PC-3 (cell line): ENCODE results near the gene ARMC12. TPM values are rescaled to one million over a fixed set of nuclear protein-coding genes. Genes with fewer than 3 reads are reported as not detected.

Experiments
- ATAC-seq: fragments of 200-7000 bp; cut with Tn5 transposase; 2 replicates; pipeline ENCODE4 v1.9.1; 2020; ENCODE audit warnings: mild to moderate bottlenecking, moderate library complexity
- BruUV-seq: library from RNA; stranded (reverse); fragments of 400-500 nt; replicated peaks from 2 replicates; lab custom pipeline; 2021; lab: Mats Ljungman, UMichigan
- CTCF ChIA-PET: fragments of 300-600 bp; sonication (Branson Sonifier 250); formaldehyde crosslinking; loops from one replicate; lab custom pipeline; 2022; ENCODE audit warnings: antibody characterized with exemption; lab: Charles Lee
- POLR2A ChIA-PET: fragments of 300-600 bp; sonication (Branson Sonifier 250); formaldehyde crosslinking; loops from one replicate; lab custom pipeline; 2022; ENCODE audit warnings: antibody characterized with exemption; ENCODE audit not compliant: unreplicated experiment; lab: Charles Lee
- DNase-seq: peaks from one replicate; pipeline ENCODE4 v3.0.0-alpha.2; 2015
- H2AFZ ChIP-seq: fragments of 300-600 bp; sonication (generic); 2 replicates; pipeline ENCODE4 v1.6.0; 2016; ENCODE audit warnings: antibody characterized with exemption, low read length
- H3F3A ChIP-seq: fragments of 300-600 bp; sonication (generic); one replicate; pipeline ENCODE4 v1.6.0; 2017; ENCODE audit warnings: antibody characterized with exemption, low read length, control low read depth, mild to moderate bottlenecking; ENCODE audit not compliant: unreplicated experiment
- H3K27ac ChIP-seq: fragments of 300-600 bp; sonication (generic); 2 replicates; pipeline ENCODE4 v1.5.1; 2016; ENCODE audit warnings: mild to moderate bottlenecking, low read length
- H3K27me3 ChIP-seq: fragments of 300-600 bp; sonication (generic); 2 replicates; pipeline ENCODE4 v1.6.1; 2016; ENCODE audit warnings: low read length, mixed read lengths
- H3K36me3 ChIP-seq: fragments of 300-600 bp; sonication (generic); 2 replicates; pipeline ENCODE4 v1.6.1; 2016; ENCODE audit warnings: low read depth, mixed run types, low read length, mixed read lengths
- H3K4me1 ChIP-seq: fragments of 300-600 bp; sonication (generic); 2 replicates; pipeline ENCODE4 v1.5.1; 2016; ENCODE audit warnings: low read length; ENCODE audit not compliant: insufficient read depth
- H3K4me2 ChIP-seq: fragments of 300-600 bp; sonication (generic); 2 replicates; pipeline ENCODE4 v1.6.0; 2016; ENCODE audit warnings: low read length
- H3K4me3 ChIP-seq: fragments of 300-600 bp; sonication (generic); 2 replicates; pipeline ENCODE4 v1.5.1; 2016; ENCODE audit warnings: mild to moderate bottlenecking, low read length, mixed read lengths
- H3K79me2 ChIP-seq: fragments of 300-600 bp; sonication (generic); 2 replicates; pipeline ENCODE4 v1.6.1; 2017; ENCODE audit warnings: low read length, mixed read lengths
- H3K9ac ChIP-seq: fragments of 300-600 bp; sonication (generic); 2 replicates; pipeline ENCODE4 v1.6.0; 2016; ENCODE audit warnings: mild to moderate bottlenecking, low read length
- H3K9me2 ChIP-seq: fragments of 300-600 bp; sonication (generic); replicated peaks from 2 replicates; pipeline ENCODE4 v1.6.1; 2016; ENCODE audit warnings: mixed run types, low read length, mixed read lengths
- H3K9me3 ChIP-seq: fragments of 300-600 bp; sonication (generic); 2 replicates; pipeline ENCODE4 v1.6.1; 2016; ENCODE audit warnings: low read length, mixed read lengths
- H4K20me1 ChIP-seq: fragments of 300-600 bp; sonication (generic); 2 replicates; pipeline ENCODE4 v1.6.1; 2016; ENCODE audit warnings: low read length, mixed read lengths
- EZH2 ChIP-seq: fragments of 300-600 bp; sonication (generic); IDR thresholded peaks from one replicate; pipeline ENCODE4 v1.6.1; 2017; ENCODE audit warnings: antibody characterized with exemption, mild to moderate bottlenecking, low read length; ENCODE audit not compliant: unreplicated experiment
- EZH2phosphoT487 ChIP-seq: fragments of 300-600 bp; sonication (generic); IDR thresholded peaks from 2 replicates; pipeline ENCODE4 v1.6.1; 2018; ENCODE audit warnings: mild to moderate bottlenecking, antibody characterized with exemption, low read length, borderline replicate concordance
- intact Hi-C: fragments of 100-400 bp; cut with micrococcal nuclease; formaldehyde crosslinking; loops from 2 replicates; pipeline ENCODE4 v1.9.0; 2023
- total RNA-seq: library from RNA; depleted of rRNA; stranded (reverse); fragments of >200 nt; gene quantifications from 2 replicates; pipeline ENCODE4 v1.2.3, GENCODE V29; 2014
- TF ChIP-seq, protein P1 (sequence below): fragments of 300-600 bp; sonication (generic); conservative IDR thresholded peaks from 2 replicates; pipeline ENCODE4 v1.5.1; 2017; ENCODE audit warnings: antibody characterized with exemption, low read depth, mild to moderate bottlenecking, low read length

The ARMC12 gene
- total RNA-seq, 1 experiment from 2014 or later: not detected

DNA sequence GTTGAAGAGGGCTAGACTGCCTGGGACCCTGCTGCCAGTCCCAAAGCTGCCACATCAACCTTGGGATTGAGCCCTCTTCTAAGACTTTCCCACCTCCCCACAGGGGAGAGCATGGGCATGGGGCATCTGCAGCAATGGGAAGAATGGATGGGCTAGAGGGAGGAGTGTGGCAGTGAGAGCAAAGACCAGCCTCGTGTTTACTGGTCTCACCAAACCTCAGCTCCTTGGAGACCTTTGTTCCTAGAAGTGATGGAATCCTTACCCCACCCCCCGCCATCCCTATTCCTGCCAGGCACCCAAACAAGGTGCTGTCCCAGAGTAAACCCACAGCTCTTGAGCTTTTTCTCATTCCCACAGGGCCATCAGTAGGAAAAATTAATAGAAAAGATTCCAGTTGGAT is 20.0 kb upstream of the ARMC12 start:
- no peaks in the 10 kb centered on the region for H3F3A ChIP-seq
- intact Hi-C loops: no loop called here
- H3K27me3 ChIP-seq: no peaks in the 10 kb centered on the region
- no peaks in the 10 kb centered on the region for H4K20me1 ChIP-seq
- CTCF ChIA-PET: no interaction called here
- no peaks in the 10 kb centered on the region for H3K9me2 ChIP-seq
- ATAC-seq: no peak
- BruUV-seq: no TSS peak
- H3K36me3 ChIP-seq: no peaks in the 10 kb centered on the region
- no peak for DNase-seq
- no peak overlapping the region for H3K27ac ChIP-seq
- no peak overlapping the region for H3K4me3 ChIP-seq
- no peak overlapping the region for H3K9ac ChIP-seq
- no peak overlapping the region for H2AFZ ChIP-seq
- POLR2A ChIA-PET: no interaction called here
- no peaks in the 10 kb centered on the region for H3K9me3 ChIP-seq
- no peaks in the 10 kb centered on the region for H3K4me1 ChIP-seq
- TF ChIP-seq EZH2 (no peak), EZH2phosphoT487 (no peak)
- TF ChIP-seq, protein P1, sequence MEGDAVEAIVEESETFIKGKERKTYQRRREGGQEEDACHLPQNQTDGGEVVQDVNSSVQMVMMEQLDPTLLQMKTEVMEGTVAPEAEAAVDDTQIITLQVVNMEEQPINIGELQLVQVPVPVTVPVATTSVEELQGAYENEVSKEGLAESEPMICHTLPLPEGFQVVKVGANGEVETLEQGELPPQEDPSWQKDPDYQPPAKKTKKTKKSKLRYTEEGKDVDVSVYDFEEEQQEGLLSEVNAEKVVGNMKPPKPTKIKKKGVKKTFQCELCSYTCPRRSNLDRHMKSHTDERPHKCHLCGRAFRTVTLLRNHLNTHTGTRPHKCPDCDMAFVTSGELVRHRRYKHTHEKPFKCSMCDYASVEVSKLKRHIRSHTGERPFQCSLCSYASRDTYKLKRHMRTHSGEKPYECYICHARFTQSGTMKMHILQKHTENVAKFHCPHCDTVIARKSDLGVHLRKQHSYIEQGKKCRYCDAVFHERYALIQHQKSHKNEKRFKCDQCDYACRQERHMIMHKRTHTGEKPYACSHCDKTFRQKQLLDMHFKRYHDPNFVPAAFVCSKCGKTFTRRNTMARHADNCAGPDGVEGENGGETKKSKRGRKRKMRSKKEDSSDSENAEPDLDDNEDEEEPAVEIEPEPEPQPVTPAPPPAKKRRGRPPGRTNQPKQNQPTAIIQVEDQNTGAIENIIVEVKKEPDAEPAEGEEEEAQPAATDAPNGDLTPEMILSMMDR: no peak
- H3K79me2 ChIP-seq: no peaks in the 10 kb centered on the region
- H3K4me2 ChIP-seq: no peak overlapping the region

DNA sequence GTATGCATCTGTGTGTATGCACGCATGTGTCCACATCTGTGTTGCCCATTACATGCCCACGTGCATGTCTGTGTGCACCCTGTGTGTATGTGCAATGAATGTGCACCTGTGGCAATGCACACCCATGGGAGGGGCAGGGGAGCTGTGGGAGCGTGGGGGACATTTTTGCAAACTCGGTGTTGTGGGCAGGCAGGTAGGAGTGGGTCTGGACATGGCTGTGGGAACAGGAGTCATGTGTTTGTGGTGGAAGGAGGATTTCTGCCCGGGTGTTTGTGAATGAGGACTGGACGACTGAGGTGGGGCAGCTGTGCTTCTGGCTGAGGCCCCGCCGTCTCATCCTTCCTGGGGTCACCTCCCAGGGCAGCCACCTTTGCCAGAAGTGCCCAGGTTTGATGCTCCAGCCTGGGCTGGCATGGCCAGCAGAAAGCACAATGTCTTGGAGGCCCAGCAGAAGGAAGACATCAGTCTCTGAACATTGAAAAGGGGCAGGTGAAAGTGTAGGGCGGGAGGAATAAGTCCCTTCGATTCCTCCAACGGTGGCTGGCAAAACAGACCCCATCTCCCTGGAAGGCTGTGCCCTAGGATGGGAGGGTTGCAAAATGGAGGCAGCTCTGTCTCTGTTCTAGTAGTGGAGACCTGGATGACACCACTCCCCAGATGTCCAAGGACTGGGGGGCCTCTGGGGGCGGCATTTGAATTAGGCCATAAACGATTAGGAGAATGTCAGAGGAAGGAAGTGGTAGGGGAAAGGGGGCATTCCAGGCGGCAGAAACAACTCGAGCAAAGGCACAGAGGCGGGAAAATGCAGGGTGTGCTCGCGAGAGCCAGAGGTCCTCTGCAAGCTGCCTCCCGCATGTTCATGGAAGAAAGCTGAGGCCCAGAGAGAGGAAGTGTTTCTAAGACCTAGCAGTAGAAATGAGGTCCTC is 19.1 kb upstream of the ARMC12 start:
- H4K20me1 ChIP-seq: no peaks in the 10 kb centered on the region
- H3F3A ChIP-seq: no peaks in the 10 kb centered on the region
- H3K27ac ChIP-seq: no peak overlapping the region
- H3K36me3 ChIP-seq: no peaks in the 10 kb centered on the region
- H3K9ac ChIP-seq: no peak overlapping the region
- ChIA-PET POLR2A (no interaction called here), CTCF (no interaction called here)
- no peak for ATAC-seq
- no peak overlapping the region for H2AFZ ChIP-seq
- H3K9me2 ChIP-seq: no peaks in the 10 kb centered on the region
- TF ChIP-seq EZH2: no peak
- TF ChIP-seq, protein P1: no peak
- TF ChIP-seq EZH2phosphoT487: no peak
- no TSS peak for BruUV-seq
- no peak for DNase-seq
- H3K27me3 ChIP-seq: no peaks in the 10 kb centered on the region
- H3K4me2 ChIP-seq: no peak overlapping the region
- no peaks in the 10 kb centered on the region for H3K9me3 ChIP-seq
- no peaks in the 10 kb centered on the region for H3K4me1 ChIP-seq
- intact Hi-C loops: no loop called here
- H3K79me2 ChIP-seq: no peaks in the 10 kb centered on the region
- H3K4me3 ChIP-seq: no peak overlapping the region

DNA sequence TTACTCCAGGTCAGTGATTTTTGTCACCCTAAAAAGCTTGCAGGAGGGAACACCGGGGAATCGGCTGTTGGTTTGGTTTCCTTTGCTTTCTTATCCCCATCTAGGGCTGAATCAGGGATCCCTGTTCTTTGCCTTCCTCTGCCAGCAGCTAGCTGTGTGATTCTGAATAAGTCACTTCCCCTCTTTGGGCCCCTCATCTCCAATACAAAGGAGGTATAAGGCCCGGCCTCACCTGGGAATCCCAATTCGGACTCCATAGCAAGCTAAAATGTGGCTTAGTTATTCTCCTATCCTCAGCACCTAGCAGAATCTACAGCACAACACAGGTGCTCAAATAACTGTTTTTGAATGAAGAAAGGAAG is 18.5 kb upstream of the ARMC12 start:
- Histone ChIP-seq H3F3A (no peaks in the 10 kb centered on the region), H3K27me3 (no peaks in the 10 kb centered on the region), H3K4me1 (no peaks in the 10 kb centered on the region), H3K9me3 (no peaks in the 10 kb centered on the region), H3K4me3 (no peak overlapping the region), H2AFZ (no peak overlapping the region), H3K4me2 (no peak overlapping the region), H3K36me3 (no peaks in the 10 kb centered on the region), H3K9me2 (no peaks in the 10 kb centered on the region), H3K27ac (no peak overlapping the region), H3K9ac (no peak overlapping the region), H3K79me2 (no peaks in the 10 kb centered on the region), H4K20me1 (no peaks in the 10 kb centered on the region)
- no TSS peak for BruUV-seq
- ATAC-seq (no peak), DNase-seq (no peak)
- intact Hi-C loops: no loop called here
- ChIA-PET POLR2A (no interaction called here), CTCF (no interaction called here)
- TF ChIP-seq EZH2phosphoT487 (no peak), EZH2 (no peak)
